ENCODE results near the gene PLXNA4. TPM values are rescaled to one million over a fixed set of nuclear protein-coding genes. Genes with fewer than 3 reads are reported as not detected.

The PLXNA4 gene
- total RNA-seq, 4 donors from 2014 or later, result 1.1 to 2.8 (median 1.4) TPM

- Histone ChIP-seq H3K36me3 (no peaks in the 10 kb centered on the region), H3K4me3 (no peak overlapping the region), H3K27me3 (no peaks in the 10 kb centered on the region), H3K27ac (no peak overlapping the region), H3K9me3 (no peaks in the 10 kb centered on the region), H3K4me1 (no peaks in the 10 kb centered on the region)
- WGBS, 2 donors (ENCODE audit: low coverage in 1 of 2), result 73 to 79% methylated on average over 4 to 12 of the region's 12 CpGs
- no peak for DNase-seq
- no peak for TF ChIP-seq POLR2AphosphoS5 (IDR thresholded peaks at IDR 0.05)
- TF ChIP-seq EP300 (IDR thresholded peaks at IDR 0.05; ENCODE audit: low read depth), result no peak
- intact Hi-C loops (cut with DNase I; ENCODE audit: low total_unique reads), result no loop called here
- in situ Hi-C loops (cut with MboI; ENCODE audit: low pct_ligation_motif_present in 1 of 4, low pct_unique_long_range_greater_than_20kb in 1 of 4, low sequenced_read_pairs in 3 of 4), result no loop called here
Observed at GRCh38 chr7:132162556-132163144, 413.6 kb downstream of the PLXNA4 start.

DNA sequence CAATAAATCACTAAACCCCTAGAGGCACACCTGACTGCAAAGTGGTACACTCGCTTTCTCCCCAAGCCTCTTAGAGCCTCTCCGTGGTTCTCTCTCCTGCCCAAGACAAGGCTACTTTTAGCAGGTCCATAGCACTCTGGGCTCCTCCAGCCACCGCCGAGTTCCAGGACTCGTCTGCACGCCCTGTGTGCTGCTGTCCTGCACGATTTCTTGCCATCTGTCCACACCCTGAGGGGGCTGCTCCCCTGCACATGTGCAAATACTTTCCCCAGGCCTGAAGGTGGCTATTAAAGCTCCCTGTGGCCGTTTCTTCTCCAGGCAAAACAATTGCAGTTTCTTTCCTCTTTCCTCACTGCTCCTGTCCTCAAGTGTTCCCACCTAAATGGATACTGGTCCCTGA, 414.3 kb downstream of the PLXNA4 start:
- H3K27ac ChIP-seq, result no peak overlapping the region
- no peak for DNase-seq
- in situ Hi-C loops (cut with MboI; ENCODE audit: low pct_ligation_motif_present in 1 of 4, low pct_unique_long_range_greater_than_20kb in 1 of 4, low sequenced_read_pairs in 3 of 4), result no loop called here
- no peaks in the 10 kb centered on the region for H3K36me3 ChIP-seq
- intact Hi-C loops (cut with DNase I; ENCODE audit: low total_unique reads), result no loop called here
- H3K27me3 ChIP-seq, result no peaks in the 10 kb centered on the region
- H3K4me1 ChIP-seq, result no peaks in the 10 kb centered on the region
- no peak overlapping the region for H3K4me3 ChIP-seq
- TF ChIP-seq EP300 (IDR thresholded peaks at IDR 0.05; ENCODE audit: low read depth), result no peak
- TF ChIP-seq, protein P1, sequence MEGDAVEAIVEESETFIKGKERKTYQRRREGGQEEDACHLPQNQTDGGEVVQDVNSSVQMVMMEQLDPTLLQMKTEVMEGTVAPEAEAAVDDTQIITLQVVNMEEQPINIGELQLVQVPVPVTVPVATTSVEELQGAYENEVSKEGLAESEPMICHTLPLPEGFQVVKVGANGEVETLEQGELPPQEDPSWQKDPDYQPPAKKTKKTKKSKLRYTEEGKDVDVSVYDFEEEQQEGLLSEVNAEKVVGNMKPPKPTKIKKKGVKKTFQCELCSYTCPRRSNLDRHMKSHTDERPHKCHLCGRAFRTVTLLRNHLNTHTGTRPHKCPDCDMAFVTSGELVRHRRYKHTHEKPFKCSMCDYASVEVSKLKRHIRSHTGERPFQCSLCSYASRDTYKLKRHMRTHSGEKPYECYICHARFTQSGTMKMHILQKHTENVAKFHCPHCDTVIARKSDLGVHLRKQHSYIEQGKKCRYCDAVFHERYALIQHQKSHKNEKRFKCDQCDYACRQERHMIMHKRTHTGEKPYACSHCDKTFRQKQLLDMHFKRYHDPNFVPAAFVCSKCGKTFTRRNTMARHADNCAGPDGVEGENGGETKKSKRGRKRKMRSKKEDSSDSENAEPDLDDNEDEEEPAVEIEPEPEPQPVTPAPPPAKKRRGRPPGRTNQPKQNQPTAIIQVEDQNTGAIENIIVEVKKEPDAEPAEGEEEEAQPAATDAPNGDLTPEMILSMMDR (IDR thresholded peaks at IDR 0.05), result no peak
- no peak for TF ChIP-seq POLR2A (IDR thresholded peaks at IDR 0.05)
- TF ChIP-seq POLR2AphosphoS5 (IDR thresholded peaks at IDR 0.05), result no peak
- no peaks in the 10 kb centered on the region for H3K9me3 ChIP-seq
- 57 to 80% methylated on average over 1 to 8 of the region's 8 CpGs for WGBS, 2 donors (ENCODE audit: low coverage in 1 of 2)

- Histone ChIP-seq H3K27ac (no peak overlapping the region), H3K27me3 (no peaks in the 10 kb centered on the region), H3K36me3 (no peaks in the 10 kb centered on the region), H3K4me1 (no peaks in the 10 kb centered on the region), H3K9me3 (no peaks in the 10 kb centered on the region), H3K4me3 (no peak overlapping the region)
- TF ChIP-seq POLR2A (IDR thresholded peaks at IDR 0.05), result no peak
- TF ChIP-seq POLR2AphosphoS5 (IDR thresholded peaks at IDR 0.05), result no peak
- TF ChIP-seq, protein P1 (IDR thresholded peaks at IDR 0.05), result no peak
- TF ChIP-seq EP300 (IDR thresholded peaks at IDR 0.05; ENCODE audit: low read depth), result no peak
- in situ Hi-C loops (cut with MboI; ENCODE audit: low pct_ligation_motif_present in 1 of 4, low pct_unique_long_range_greater_than_20kb in 1 of 4, low sequenced_read_pairs in 3 of 4), result no loop called here
- intact Hi-C loops (cut with DNase I; ENCODE audit: low total_unique reads), result no loop called here
- DNase-seq, result no peak
- 87% methylated on average over 11 of the region's 12 CpGs; no CpG with 5 or more reads in 1 of the 2 donors for WGBS, 2 donors (ENCODE audit: low coverage in 1 of 2)
Observed at GRCh38 chr7:132161533-132161915, 414.7 kb downstream of the PLXNA4 start.

GRCh38 chr7:132160611-132161532, 415.4 kb downstream of the PLXNA4 start:
- intact Hi-C loops (cut with DNase I; ENCODE audit: low total_unique reads), result no loop called here

More at GRCh38 chr7:132160611-132161532, 415.4 kb downstream of the PLXNA4 start:
- H3K27ac ChIP-seq, result no peak overlapping the region
- no peak overlapping the region for H3K4me3 ChIP-seq
- 57 to 66% methylated on average over 2 to 10 of the region's 10 CpGs for WGBS, 2 donors (ENCODE audit: low coverage in 1 of 2)
- no peaks in the 10 kb centered on the region for H3K27me3 ChIP-seq
- no peak for TF ChIP-seq EP300 (IDR thresholded peaks at IDR 0.05; ENCODE audit: low read depth)
- no peak for TF ChIP-seq POLR2AphosphoS5 (IDR thresholded peaks at IDR 0.05)
- TF ChIP-seq, protein P1 (IDR thresholded peaks at IDR 0.05), result no peak
- TF ChIP-seq POLR2A (IDR thresholded peaks at IDR 0.05), result no peak
- H3K9me3 ChIP-seq, result no peaks in the 10 kb centered on the region
- H3K4me1 ChIP-seq, result no peaks in the 10 kb centered on the region
- H3K36me3 ChIP-seq, result no peaks in the 10 kb centered on the region
- in situ Hi-C loops (cut with MboI; ENCODE audit: low pct_ligation_motif_present in 1 of 4, low pct_unique_long_range_greater_than_20kb in 1 of 4, low sequenced_read_pairs in 3 of 4), result no loop called here
- no peak for DNase-seq
